ENCODE data around the gene AQP7. TPM values are rescaled to one million over a fixed set of nuclear protein-coding genes. Genes with fewer than 3 reads are reported as not detected.
"Not testable (repeated sequence)": the region's sequence is repeated elsewhere in the genome, so short reads cannot be mapped to it uniquely, and the experiment has no call there.

AQP7 gene
- total RNA-seq, 1 donor from 2014 or later: not detected

- DNase-seq (ENCODE audit: low read depth): no peak
- TF ChIP-seq, protein P1, sequence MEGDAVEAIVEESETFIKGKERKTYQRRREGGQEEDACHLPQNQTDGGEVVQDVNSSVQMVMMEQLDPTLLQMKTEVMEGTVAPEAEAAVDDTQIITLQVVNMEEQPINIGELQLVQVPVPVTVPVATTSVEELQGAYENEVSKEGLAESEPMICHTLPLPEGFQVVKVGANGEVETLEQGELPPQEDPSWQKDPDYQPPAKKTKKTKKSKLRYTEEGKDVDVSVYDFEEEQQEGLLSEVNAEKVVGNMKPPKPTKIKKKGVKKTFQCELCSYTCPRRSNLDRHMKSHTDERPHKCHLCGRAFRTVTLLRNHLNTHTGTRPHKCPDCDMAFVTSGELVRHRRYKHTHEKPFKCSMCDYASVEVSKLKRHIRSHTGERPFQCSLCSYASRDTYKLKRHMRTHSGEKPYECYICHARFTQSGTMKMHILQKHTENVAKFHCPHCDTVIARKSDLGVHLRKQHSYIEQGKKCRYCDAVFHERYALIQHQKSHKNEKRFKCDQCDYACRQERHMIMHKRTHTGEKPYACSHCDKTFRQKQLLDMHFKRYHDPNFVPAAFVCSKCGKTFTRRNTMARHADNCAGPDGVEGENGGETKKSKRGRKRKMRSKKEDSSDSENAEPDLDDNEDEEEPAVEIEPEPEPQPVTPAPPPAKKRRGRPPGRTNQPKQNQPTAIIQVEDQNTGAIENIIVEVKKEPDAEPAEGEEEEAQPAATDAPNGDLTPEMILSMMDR (IDR thresholded peaks at IDR 0.05; ENCODE audit: insufficient read depth, low read length, poor library complexity, severe bottlenecking): no peak
- Histone ChIP-seq H3K27me3 (ENCODE audit: control insufficient read depth, insufficient read depth, low read length) (no peaks in the 10 kb centered on the region), H3K4me3 (ENCODE audit: low read depth, low read length) (no peak overlapping the region), H3K36me3 (ENCODE audit: control insufficient read depth, insufficient read depth, low read length) (peaks cover 4% of the 10 kb centered on the region)
Observed at GRCh38 chr9:33364127-33364526, 38.2 kb downstream of the AQP7 start.

DNA sequence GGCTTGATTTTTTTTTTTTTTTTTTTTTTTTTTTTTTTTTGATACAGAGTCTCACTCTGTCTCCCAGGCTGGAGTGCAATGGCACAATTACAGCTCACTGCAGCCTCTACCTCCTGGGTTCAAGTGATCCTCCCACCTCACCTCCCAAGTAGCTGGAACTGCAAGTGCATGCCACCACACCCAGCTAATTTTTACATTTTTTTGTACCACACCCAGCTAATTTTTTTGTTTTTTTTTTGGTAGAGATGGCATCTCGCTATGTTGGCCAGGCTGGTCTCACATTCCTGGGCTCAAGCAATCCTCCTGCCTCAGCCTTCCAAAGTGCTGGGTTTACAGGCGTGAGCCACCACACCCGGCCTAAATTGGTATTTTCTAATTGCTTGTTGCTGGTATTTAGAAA lies 43.7 kb downstream of the AQP7 start:
- H3K4me3 ChIP-seq (ENCODE audit: low read depth, low read length); DNase-seq (ENCODE audit: low read depth); H3K36me3 ChIP-seq (ENCODE audit: control insufficient read depth, insufficient read depth, low read length): not testable (repeated sequence)

GRCh38 chr9:33355933-33356332 lies 46.4 kb downstream of the AQP7 start:
- H3K4me3 ChIP-seq (ENCODE audit: low read depth, low read length): no peak overlapping the region
- no peaks in the 10 kb centered on the region for H3K36me3 ChIP-seq (ENCODE audit: control insufficient read depth, insufficient read depth, low read length)
- TF ChIP-seq, protein P1 (IDR thresholded peaks at IDR 0.05; ENCODE audit: insufficient read depth, low read length, poor library complexity, severe bottlenecking): no peak
- no peak for DNase-seq (ENCODE audit: low read depth)
- no peaks in the 10 kb centered on the region for H3K27me3 ChIP-seq (ENCODE audit: control insufficient read depth, insufficient read depth, low read length)

More for the DNA sequence above, 43.7 kb downstream of the AQP7 start:
- not testable (repeated sequence) for H3K27me3 ChIP-seq (ENCODE audit: control insufficient read depth, insufficient read depth, low read length)

DNA sequence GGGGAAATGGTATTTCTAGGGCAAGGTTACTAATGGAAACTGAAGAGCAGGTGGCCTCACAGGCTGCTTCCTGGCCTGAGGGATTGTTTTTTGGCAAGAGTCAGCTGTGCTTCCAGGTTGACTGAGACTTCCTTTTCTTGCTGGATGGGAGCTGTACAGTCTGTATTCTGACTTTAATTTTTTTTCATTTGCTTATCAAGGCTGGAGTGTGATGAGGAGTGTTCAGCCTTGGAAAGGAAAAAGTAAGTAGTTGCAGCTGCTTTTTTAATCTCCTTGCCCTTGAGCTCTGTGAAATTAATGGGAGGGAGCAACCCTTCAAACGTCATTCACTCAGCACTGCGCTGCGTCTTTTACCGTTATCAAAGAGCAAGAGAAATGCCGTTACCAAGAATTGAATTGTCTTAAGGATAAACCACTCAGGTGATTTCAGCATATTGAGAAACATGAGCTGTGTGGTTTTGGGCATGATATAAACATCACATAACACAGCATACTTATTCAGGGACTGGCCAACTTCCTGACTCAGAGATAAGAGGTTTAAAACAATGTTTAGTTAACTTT lies 47.6 kb downstream of the AQP7 start:
- Histone ChIP-seq H3K4me3 (ENCODE audit: low read depth, low read length) (no peak overlapping the region), H3K27me3 (ENCODE audit: control insufficient read depth, insufficient read depth, low read length) (no peaks in the 10 kb centered on the region), H3K36me3 (ENCODE audit: control insufficient read depth, insufficient read depth, low read length) (no peaks in the 10 kb centered on the region)
- no peak for DNase-seq (ENCODE audit: low read depth)
- TF ChIP-seq, protein P1 (IDR thresholded peaks at IDR 0.05; ENCODE audit: insufficient read depth, low read length, poor library complexity, severe bottlenecking): no peak

GRCh38 chr9:33351547-33351946 lies 50.8 kb downstream of the AQP7 start:
- no peak overlapping the region for H3K4me3 ChIP-seq (ENCODE audit: low read depth, low read length)
- no peaks in the 10 kb centered on the region for H3K27me3 ChIP-seq (ENCODE audit: control insufficient read depth, insufficient read depth, low read length)
- no peak for DNase-seq (ENCODE audit: low read depth)
- no peaks in the 10 kb centered on the region for H3K36me3 ChIP-seq (ENCODE audit: control insufficient read depth, insufficient read depth, low read length)
- TF ChIP-seq, protein P1 (IDR thresholded peaks at IDR 0.05; ENCODE audit: insufficient read depth, low read length, poor library complexity, severe bottlenecking): no peak

GRCh38 chr9:33350310-33350709 lies 52.1 kb downstream of the AQP7 start:
- no peaks in the 10 kb centered on the region for H3K36me3 ChIP-seq (ENCODE audit: control insufficient read depth, insufficient read depth, low read length)
- TF ChIP-seq, protein P1 (IDR thresholded peaks at IDR 0.05; ENCODE audit: insufficient read depth, low read length, poor library complexity, severe bottlenecking): no peak
- H3K4me3 ChIP-seq (ENCODE audit: low read depth, low read length): no peak overlapping the region
- H3K27me3 ChIP-seq (ENCODE audit: control insufficient read depth, insufficient read depth, low read length): no peaks in the 10 kb centered on the region
- DNase-seq (ENCODE audit: low read depth): no peak
